H1 (cell line): ENCODE results near the gene NUP88.

Source experiments
- BRCA1 ChIP-seq: IDR thresholded peaks from 2 replicates; pipeline ENCODE4 v1.6.1; 2012; ENCODE audit warnings: low read depth, low read length, improper control_type of control experiment
- CTCF ChIP-seq, 3 experiments: IDR thresholded peaks; 1 replicate in 2 of 3; 2 replicates in 1 of 3; pipeline versions ENCODE4 v1.5.1 to v1.6.1; 2011; ENCODE audit warnings: low read length in 3 of 3, mild to moderate bottlenecking in 3 of 3, inconsistent platforms in 2 of 3, low read depth in 1 of 3, moderate library complexity in 1 of 3; ENCODE audit not compliant: insufficient read depth in 1 of 3; ENCODE audit errors: control extremely low read depth in 1 of 3
- EP300 ChIP-seq, 2 experiments: IDR thresholded peaks; 1 replicate in 1 of 2; 2 replicates in 1 of 2; pipeline ENCODE4 v1.6.1; 2011 to 2012; ENCODE audit warnings: low read depth in 2 of 2, low read length in 2 of 2, mild to moderate bottlenecking in 2 of 2, borderline replicate concordance in 1 of 2, inconsistent platforms in 1 of 2, moderate library complexity in 1 of 2
- JUN ChIP-seq: IDR thresholded peaks from 2 replicates; pipeline ENCODE4 v1.6.1; 2011; ENCODE audit warnings: low read depth, mild to moderate bottlenecking, improper control_type of control experiment, low read length
- MAX ChIP-seq: IDR thresholded peaks from 2 replicates; pipeline ENCODE4 v1.6.1; 2012; ENCODE audit warnings: inconsistent platforms
- POLR2A ChIP-seq, 2 experiments: IDR thresholded peaks; 1 replicate in 1 of 2; 2 replicates in 1 of 2; pipeline ENCODE4 v1.6.1; 2011; ENCODE audit warnings: low read depth in 2 of 2, low read length in 2 of 2, mild to moderate bottlenecking in 2 of 2; ENCODE audit errors: control extremely low read depth in 1 of 2
- SIN3A ChIP-seq, 2 experiments: IDR thresholded peaks in 1 of 2; conservative IDR thresholded peaks in 1 of 2; 2 replicates each; pipeline ENCODE4 v1.6.1; 2011 to 2012; ENCODE audit warnings: low read length in 2 of 2, improper control_type of control experiment in 1 of 2, low read depth in 1 of 2, mild to moderate bottlenecking in 1 of 2
- SP2 ChIP-seq: IDR thresholded peaks from 2 replicates; pipeline ENCODE4 v1.6.1; 2012; ENCODE audit warnings: mild to moderate bottlenecking, low read length, inconsistent platforms
- TAF1 ChIP-seq: IDR thresholded peaks from 2 replicates; pipeline ENCODE4 v1.6.1; 2011; ENCODE audit warnings: mild to moderate bottlenecking, low read depth, low read length

- TF ChIP-seq MAX (no peak), EP300 (IDR thresholded peaks at IDR 0.05; ENCODE audit: borderline replicate concordance in 1 of 2, low read depth in 2 of 2, low read length in 2 of 2) (no peak), CTCF (IDR thresholded peaks at IDR 0.05; ENCODE audit: control extremely low read depth in 1 of 3, insufficient read depth in 1 of 3, low read depth in 1 of 3, low read length in 3 of 3) (no peak), POLR2A (IDR thresholded peaks at IDR 0.05; ENCODE audit: control extremely low read depth in 1 of 2, low read depth in 2 of 2, low read length in 2 of 2) (no peak), SP2 (no peak), TAF1 (no peak), BRCA1 (no peak), JUN (no peak), SIN3A (conservative IDR thresholded peaks at IDR 0.05 in 1 of 2, IDR thresholded peaks at IDR 0.05 in 1 of 2; ENCODE audit: low read depth in 1 of 2, low read length in 2 of 2) (no peak)
These were observed 58.0 kb downstream of the NUP88 start for GRCh38 chr17:5361426-5361825.
